NCI-H748 (cell line): ENCODE measurements around the gene MEF2C.
"Not testable (repeated sequence)": the region's sequence is repeated elsewhere in the genome, so short reads cannot be mapped to it uniquely, and the experiment has no call there.

Experiments
- DNase-seq: peaks from one replicate; lab custom pipeline; 2025; ENCODE audit not compliant: unreplicated experiment; lab: John Stamatoyannopoulos, UW

Gene MEF2C

GRCh38 chr5:88868468-88869068 is 14.4 kb downstream of the MEF2C start:
- no peak for DNase-seq

- no peak for DNase-seq
Measured at GRCh38 chr5:88867638-88868037, 15.3 kb downstream of the MEF2C start.

DNA sequence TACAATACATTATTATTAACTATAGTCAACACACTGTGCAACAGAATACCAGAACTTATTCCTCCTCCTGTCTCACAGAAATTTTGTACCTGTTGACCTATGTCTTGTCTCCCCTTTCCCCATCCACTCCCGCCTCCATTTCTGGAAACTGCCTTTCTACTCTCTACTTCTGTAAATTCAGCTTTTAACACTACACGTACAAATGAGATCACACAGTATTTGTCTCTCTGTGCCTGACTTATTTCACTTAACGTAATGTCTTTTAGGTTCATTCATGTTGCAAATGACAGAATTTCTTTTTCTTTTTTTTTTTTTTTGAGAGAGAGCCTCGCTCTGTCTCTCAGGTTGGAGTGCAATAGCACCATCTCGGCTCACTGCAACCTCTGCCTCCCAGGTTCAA is 19.5 kb downstream of the MEF2C start:
- DNase-seq = no peak

- no peak for DNase-seq
Measured at GRCh38 chr5:88862547-88863175, 20.3 kb downstream of the MEF2C start.

DNA sequence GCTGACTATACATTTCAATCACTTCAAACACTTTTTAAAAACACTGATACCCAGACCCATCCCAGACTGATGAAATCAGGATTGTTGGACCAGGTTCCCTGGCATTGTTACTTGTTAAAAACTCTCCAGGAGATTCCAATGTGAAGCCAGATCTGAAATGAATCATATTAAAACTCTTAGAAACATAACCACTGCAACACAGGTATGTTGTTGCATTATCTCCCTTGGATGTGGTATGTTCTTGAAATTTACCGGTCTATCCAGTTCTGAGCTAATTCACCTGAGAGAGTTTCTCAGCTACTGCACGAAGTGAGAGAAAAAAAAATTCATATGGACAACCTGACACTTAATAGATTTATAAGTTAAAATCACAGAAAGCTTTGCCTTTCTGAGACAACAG is 21.8 kb downstream of the MEF2C start:
- DNase-seq = no peak

GRCh38 chr5:88860501-88860900 is 22.5 kb downstream of the MEF2C start:
- no peak for DNase-seq

- no peak for DNase-seq
Measured at GRCh38 chr5:88858392-88858791, 24.6 kb downstream of the MEF2C start.

DNA sequence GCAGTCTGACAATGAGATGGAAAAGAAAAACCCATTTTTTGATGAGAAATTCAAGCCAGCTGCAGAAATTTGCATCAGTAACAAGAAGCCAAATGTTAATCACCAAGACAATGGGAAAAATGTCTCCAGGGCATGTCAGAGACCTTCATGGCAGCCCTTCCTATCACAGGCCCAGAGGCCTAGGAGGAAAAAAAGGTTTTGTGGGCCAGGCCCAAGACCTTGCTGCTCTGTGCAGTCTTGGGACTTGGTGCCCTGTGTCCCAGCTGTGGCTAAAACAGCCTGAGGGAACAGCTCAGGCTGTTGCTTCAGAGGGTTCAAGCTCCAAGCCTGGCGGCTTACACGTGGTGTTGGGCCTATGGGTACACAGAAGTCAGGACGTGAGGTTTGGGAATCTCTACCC is 26.6 kb downstream of the MEF2C start:
- DNase-seq = not testable (repeated sequence)

- DNase-seq = no peak
Measured at GRCh38 chr5:88854769-88855168, 28.2 kb downstream of the MEF2C start.

GRCh38 chr5:88847420-88847819 is 35.6 kb downstream of the MEF2C start:
- DNase-seq = no peak

GRCh38 chr5:88846434-88846833 is 36.5 kb downstream of the MEF2C start:
- DNase-seq = no peak

DNA sequence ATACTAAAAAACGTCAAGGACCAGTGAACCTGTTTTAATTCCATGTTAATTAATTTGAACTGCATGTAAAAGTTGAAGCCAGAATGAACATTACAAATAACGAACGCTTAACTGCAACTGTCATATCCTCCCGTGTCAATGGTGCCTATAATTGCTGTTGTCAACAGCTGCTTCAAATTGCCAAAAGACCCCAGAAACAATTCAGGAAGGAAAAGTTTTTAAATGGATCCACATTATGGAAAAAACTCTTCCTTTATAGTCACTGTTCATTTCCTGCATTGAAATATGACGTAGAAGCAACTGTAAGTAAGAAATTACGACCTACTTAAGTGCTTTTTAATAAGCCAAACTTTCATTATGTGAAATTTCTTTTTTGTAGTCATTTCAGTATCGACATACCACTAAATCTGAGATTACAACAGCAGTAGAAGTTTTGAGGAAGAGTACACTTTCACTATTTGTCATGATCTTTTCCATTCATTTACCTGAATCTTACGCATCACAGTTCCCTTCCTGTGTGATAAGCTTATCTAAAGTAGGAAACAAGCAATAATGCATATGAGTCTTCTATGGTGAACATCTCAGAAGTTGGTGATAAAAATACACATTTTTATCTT is 37.8 kb downstream of the MEF2C start:
- DNase-seq = no peak

DNA sequence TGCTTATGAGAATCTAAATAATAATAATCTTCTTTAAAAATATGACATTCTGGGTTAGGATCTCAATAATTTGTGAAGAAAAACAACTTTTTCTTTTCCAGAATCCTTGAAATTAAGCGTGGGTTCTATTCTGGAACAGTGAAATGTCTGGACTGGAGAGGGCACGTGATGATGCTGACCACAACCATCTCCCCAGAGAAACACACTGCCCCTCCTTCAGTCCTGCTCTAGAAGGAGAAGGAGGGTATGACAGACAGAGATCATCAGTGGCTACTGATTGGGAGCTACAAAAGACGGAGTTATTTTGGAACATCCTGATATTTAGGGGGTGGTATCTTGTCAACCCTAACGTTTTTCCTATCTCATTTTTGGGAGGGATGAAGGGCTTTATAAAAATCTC is 40.2 kb downstream of the MEF2C start:
- DNase-seq = no peak

DNA sequence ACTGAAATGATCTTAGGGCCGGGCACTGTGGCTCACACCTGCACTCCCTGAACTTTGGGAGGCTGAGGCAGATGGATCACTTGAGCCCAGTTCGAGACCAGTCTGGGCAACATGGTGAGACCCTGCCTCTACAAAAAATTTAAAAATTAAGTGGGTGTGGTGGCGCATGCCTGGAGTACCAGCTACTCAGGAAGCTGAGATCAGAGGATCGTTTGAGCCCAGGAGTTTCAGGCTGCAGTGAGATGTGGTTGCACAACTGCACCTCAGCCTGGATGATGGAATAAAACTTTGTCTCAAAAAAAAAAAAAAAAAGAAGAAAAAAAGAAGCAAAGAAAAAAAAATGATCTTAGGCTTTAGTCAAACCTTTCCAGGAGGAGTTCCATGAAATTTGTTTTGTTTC is 41.8 kb downstream of the MEF2C start:
- DNase-seq = no peak

GRCh38 chr5:88840495-88840894 is 42.5 kb downstream of the MEF2C start:
- DNase-seq = no peak

DNA sequence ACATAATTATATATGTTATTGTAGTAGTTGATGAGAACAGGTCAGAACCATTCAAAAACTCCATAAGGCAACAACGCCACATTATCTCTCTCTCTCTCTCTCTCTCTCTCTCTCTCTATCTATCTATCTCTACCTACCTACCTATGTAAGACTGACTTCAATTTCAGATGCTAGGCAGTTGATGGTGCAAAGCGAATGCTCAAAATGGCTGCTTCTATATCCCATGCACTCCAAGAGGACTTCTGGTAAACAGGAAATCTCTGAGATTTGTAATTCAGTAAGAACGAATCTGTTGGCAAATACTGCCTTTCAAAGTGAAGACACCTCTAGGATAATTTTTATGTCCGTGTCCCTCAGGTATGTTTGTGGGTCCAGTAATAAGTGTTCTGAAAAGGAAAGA is 43.7 kb downstream of the MEF2C start:
- DNase-seq = no peak

DNA sequence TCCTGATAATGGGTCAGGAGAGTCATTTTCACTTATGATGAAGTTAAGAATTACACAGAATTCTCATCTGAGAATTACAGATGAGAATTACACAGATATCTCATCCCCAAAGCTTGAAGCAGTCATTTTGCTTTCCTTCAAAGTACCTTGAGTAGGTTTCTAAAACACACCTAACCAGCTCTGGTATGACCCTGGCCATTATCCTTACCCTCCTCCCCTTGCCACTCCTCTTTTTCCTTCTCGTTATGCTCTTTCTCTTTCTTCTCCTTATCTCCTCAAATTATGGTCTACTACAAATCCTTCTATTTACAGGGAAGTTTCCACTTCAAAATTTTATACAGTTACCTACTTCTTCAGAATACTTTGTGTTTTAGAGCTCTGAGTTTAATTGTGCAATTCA is 44.5 kb downstream of the MEF2C start:
- no peak for DNase-seq

- DNase-seq = no peak
Measured at GRCh38 chr5:88837817-88838216, 45.2 kb downstream of the MEF2C start.

GRCh38 chr5:88837222-88837621 is 45.8 kb downstream of the MEF2C start:
- no peak for DNase-seq

DNA sequence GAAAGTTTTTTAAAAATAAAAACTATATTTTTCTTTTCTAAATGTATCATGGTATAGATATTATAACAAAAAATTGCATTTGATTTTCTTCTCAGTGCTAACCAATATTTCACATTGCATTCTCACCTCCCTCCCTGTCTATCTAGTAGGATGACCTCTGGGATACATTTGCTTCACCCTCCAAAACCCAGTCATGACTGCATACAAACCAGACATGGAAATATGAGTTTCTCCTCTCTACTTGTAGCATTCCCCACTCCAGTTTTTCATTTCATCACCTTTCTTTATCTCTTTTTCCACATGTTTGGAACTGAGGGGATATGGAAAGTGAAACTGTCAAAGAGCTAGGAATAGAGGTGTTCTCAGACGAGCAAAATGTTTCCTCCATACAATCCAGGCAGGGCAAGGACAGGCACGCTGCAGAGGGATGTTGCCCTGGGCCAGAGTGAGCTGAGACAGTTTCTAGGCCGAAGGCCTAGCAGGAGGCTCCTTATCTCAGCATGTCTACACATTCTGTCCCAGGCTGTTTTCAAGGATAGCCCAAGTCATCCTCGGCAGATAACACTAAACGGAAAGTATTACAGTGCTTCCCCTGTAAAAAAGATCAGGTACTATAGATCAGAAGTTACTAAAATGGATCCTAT is 46.7 kb downstream of the MEF2C start:
- no peak for DNase-seq

DNA sequence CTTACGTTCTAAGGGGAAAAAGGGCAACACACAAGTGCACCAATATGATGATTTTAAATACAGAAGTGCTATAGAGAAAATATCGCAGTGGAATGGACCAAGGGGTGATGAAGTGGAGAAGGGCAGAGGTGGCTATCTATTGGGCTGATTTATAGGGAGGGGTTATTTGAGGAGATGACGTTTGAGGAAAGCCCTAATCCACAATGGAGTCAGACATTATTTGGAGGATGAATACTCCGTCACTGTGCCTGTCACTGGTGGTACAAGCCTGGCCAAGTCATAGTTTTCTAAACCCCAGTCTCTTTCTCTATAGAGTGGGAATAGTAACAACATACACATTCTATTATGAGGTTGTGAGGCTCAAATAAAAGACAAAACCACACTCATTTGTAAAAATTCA is 48.5 kb downstream of the MEF2C start:
- no peak for DNase-seq

GRCh38 chr5:88834131-88834462 is 48.9 kb downstream of the MEF2C start:
- DNase-seq = no peak
